ENCODE results near the gene ATP6V0B.

The ATP6V0B gene

GRCh38 chr1:43984855-43985254, 10.1 kb downstream of the ATP6V0B start:
- no peak for DNase-seq (ENCODE audit: low read depth in 2 of 3, low spot score in 2 of 3)

- DNase-seq (ENCODE audit: low read depth in 2 of 3, low spot score in 2 of 3), result no peak
These were observed 11.3 kb downstream of the ATP6V0B start for GRCh38 chr1:43985984-43986595.

DNA sequence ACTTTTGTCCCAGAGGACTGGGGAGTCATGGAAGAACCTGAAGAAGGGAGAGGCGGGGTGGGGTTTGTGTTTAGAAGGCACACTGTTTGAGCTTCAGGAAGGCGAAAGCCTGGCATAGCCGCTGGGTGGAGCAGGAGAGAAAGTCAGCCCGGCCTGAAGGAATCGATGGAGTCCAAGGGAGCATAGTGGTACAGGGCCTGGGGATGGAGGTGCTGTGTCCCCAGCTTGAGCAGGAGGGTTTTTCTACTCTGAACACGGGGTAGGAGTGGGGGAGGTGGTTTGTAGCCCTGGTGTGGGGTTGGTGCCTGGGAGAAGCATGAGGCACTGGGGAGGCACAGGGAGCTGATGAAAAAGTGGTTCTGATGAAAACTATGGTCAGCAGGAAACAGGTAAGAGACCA, 12.0 kb downstream of the ATP6V0B start:
- no peak for DNase-seq (ENCODE audit: low read depth in 2 of 3, low spot score in 2 of 3)

- no peak for DNase-seq (ENCODE audit: low read depth in 2 of 3, low spot score in 2 of 3)
These were observed 12.6 kb downstream of the ATP6V0B start for GRCh38 chr1:43987159-43987902.

GRCh38 chr1:43990271-43991199, 15.8 kb downstream of the ATP6V0B start:
- no peak for DNase-seq (ENCODE audit: low read depth in 2 of 3, low spot score in 2 of 3)

- DNase-seq (ENCODE audit: low read depth in 2 of 3, low spot score in 2 of 3), result no peak
These were observed 16.4 kb downstream of the ATP6V0B start for GRCh38 chr1:43991200-43991475.

GRCh38 chr1:43991476-43992231, 16.9 kb downstream of the ATP6V0B start, which contains the start of gene CCDC24:
CCDC24 (plus strand) TSS chr1:43991599; CDS start chr1:43991879, 280 bp downstream.
- peak; percentile 37 to 52 (median 51) for DNase-seq (ENCODE audit: low read depth in 2 of 3, low spot score in 2 of 3)

GRCh38 chr1:43992232-43992995, 17.7 kb downstream of the ATP6V0B start:
- DNase-seq (ENCODE audit: low read depth in 2 of 3, low spot score in 2 of 3), result no peak

DNA sequence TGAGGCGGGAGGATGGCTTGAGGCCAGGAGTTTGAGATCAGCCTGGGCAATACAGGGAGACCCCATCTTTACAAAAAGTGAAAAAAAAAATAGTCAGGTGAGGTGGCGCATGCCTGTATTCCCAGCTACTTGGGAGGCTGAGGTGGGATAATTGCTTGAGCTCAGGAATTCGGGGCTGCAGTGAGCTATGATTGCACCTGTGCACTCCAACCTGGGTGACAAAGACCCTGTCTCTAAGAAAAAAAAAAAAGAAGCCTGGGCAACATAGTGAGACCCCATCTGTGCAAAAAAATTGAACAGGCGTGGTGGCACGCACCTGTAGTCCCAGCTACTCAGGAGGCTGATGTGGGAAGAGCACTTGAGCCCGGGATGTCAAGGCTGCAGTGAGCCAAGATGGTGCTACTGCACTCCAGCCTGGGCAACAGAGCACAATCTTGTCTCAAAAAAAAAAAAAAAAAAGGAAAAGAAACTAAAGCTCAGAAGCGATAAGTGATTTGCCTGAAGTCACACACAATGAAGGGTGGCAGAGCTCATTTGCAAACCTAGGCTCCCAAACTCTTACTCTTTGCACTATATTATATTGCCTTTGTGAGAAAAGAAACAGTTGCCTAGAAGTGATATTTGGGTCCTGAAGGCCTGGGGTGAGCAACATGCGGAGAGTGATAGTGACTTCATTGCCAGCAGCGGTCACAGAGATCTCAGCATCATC, 18.6 kb downstream of the ATP6V0B start:
- DNase-seq (ENCODE audit: low read depth in 2 of 3, low spot score in 2 of 3), result no peak

GRCh38 chr1:43994071-43994470, 19.3 kb downstream of the ATP6V0B start:
- no peak for DNase-seq (ENCODE audit: low read depth in 2 of 3, low spot score in 2 of 3)

DNA sequence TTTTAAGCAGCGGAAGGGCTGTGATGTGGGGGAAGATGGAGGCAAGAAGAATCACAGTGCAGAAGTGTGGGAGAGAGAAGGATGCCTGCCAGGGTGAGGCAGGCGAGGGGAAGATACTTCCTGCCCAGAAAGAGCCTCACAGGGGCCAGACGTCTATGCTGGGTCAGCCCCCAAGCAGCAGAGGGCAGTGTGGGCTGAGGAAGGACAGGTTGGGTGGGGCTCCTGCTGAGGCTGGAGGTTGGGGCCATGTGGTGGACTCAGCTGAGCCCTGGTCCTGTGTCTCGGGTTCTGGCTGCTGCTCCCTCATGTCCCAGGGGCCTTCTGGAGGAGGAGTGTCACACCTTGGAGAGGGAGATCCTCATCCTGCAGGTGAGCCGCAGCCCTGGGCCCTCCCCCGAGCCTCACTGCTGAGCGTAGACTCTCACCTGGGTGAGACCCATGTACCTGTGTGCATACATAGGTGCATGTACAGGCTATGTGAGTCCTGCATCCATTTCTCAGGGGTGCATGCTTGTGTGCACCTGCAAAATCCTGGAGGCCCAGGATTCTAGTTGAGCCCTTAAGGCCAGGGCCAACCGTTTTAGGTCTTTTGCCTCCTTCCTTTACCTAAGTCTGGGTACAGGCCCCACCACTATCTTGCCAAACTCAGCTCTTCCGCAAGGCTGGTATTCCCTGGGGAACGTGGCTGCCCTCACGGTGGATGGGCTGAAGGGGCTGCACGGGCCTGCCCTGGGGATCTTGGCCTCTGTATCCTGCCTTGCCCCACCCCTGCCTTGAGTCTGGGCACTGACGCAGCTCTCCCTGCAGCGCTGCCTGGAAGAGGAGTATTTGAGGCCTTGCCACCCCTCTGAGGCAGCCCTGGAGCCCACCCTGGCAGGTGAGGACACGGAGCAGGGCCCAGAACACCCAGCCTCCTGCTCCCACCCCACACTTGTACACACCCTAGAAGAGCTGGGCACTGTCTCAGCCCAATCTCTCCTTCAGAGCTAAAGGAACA, 20.3 kb downstream of the ATP6V0B start:
- no peak for DNase-seq (ENCODE audit: low read depth in 2 of 3, low spot score in 2 of 3)

DNA sequence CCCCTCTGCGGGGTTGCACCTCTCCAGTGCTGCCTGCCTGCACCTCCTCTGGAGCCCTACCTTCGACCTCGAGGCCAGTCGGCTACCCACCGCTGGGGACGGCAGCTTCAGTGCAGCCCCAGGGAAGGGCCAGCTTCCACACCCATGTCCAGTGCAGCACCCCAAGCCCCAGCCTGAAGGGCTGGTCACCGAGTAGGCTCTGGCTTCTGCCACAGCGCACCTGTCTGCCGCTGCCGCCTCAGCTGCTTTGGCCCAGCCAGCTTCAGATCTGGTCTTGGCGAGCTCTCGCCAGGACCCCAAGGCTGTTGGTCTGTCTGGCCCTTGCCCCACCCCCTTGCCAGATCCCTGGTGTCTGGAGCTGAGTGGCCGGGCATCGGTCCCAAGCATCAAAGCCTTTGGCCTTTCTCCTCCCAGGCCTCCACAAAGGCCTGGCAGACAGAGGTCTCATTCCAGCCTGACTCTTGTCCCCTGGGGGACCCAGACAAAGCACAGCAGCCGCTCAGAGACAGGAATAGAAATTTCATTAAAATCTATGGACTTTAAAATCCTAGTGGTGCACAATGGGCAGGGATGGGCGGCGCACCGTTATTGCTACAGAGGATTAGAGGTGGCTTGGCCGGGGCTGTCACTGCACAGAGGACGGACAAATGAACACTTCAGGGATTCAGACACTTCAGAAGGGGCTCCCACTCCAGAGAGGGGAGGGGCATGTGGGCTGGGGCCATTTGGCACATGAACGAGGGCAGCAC, 21.4 kb downstream of the ATP6V0B start:
- DNase-seq (ENCODE audit: low read depth in 2 of 3, low spot score in 2 of 3), result no peak

DNA sequence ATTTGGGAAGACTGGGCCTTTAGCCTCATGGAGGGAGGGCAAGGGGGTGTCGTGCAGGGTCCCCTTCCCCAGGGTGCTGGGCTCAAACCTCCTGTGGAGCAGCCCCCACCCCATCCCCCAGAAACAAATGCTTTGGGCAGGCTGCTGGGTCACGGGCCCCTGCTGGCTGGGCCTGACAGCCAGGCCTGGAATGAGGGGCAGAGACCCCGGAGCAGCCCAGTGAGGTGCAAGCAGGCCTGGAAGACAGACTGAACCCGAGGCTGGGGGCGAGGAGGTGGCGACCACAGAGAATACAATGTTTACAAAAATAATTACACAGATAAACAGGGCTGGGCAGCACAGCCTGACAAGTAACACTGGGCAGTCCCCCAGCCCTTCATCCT, 22.0 kb downstream of the ATP6V0B start:
- no peak for DNase-seq (ENCODE audit: low read depth in 2 of 3, low spot score in 2 of 3)

DNA sequence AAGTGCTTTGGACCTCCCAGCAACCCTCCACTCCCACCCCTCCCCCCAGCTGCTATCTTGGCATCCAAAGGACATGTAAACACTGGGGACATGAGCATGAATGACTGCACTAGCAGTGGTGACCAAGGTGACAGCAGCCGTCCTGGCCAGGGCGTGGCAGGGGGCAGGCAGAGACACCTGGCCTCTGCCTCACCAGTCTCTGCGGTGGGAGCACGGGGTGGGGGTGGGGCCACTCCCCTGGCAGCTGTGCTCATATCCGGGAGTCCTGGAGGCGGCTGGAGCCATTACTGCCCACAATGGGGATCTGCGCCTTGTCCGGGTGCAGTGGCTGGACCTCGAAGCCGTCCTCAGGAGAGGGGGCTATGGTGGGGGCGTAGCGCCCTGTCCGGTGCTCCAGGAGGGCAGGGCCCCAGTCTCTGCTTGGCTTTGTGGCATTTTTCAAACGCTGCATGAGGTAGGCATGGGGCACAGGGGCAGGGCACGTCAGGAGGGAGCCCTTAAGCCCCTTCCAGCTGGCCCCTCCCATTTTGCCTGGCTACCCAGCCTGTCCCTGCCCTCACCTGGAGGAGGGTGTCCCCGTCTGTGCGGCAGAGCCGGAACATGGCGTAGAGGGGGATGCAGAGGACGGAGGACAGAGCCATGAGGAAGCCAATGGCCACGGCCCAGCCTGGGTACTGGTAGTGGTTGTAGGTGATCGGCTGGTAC, 22.7 kb downstream of the ATP6V0B start:
- no peak for DNase-seq (ENCODE audit: low read depth in 2 of 3, low spot score in 2 of 3)

DNA sequence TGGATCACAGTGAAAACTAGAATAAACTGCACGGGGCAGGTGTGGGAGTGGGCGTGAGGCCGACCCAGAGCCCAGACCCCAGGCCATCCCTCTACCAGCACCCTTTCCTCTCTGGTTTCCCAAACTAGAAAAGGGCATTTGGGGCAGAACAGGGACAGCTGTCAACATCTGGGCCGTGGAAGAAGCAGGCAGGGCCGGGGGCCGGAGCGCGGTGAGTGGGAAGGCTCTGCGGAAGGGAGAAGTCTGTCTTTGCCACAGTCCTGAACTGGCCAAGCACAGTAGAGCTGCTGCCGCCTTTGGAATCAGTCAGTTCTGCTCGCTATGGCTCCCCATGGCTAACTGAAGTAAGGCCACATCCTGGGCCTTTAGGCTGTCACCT, 23.2 kb downstream of the ATP6V0B start:
- DNase-seq (ENCODE audit: low read depth in 2 of 3, low spot score in 2 of 3), result no peak

DNA sequence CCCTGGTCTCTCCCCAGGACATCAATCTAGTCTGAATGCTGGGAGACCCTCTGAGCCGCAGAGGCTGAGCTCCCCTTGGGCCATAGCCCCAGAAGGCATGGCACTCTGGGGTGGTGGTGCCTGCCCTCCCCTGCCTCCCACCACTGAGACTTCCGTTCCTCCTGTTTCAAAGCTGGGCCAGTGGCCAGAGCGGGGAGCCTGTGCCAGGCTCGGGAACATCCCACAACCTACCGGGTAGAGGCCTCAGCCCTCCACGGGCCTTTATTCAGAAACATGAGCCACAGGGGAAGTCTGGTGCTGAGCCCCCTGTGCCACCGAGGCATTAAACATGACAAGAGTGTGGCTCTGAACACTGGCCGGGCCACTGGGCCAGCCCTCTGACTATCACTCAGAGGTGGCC, 24.7 kb downstream of the ATP6V0B start:
- no peak for DNase-seq (ENCODE audit: low read depth in 2 of 3, low spot score in 2 of 3)

GRCh38 chr1:44000122-44000665, 25.4 kb downstream of the ATP6V0B start:
- DNase-seq (ENCODE audit: low read depth in 2 of 3, low spot score in 2 of 3), result no peak
